Measurements from ENCODE around the gene COMMD10. TPM values are rescaled to one million over a fixed set of nuclear protein-coding genes. Genes with fewer than 3 reads are reported as not detected.

COMMD10 gene
- total RNA-seq, 4 donors from 2014 or later = 10.6 to 34.6 (median 15.2) TPM

DNA sequence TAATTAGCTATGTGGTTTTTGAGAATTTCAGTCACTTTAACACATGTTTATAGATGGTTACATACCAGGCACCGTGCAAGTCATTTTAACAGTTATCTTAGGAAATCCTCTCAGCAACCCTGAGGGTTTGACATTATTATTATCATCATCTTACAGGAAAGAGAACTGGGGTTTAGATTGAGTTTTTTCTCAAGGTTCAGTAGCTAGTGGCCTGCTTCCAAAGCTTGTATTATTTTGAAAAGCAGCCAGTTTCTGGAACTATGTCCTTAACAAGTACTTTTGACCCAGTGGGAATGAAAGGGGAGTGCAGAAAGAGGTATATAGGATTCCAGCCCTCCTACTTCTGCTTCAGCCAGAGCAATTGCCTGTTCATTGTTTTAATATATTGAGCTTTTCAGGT is 157.5 kb downstream of the COMMD10 start:
- ATAC-seq = no peak
- Histone ChIP-seq H3K9me3 (no peaks in the 10 kb centered on the region), H3K4me1 (no peaks in the 10 kb centered on the region), H3K27ac (no peak overlapping the region), H3K4me3 (no peak overlapping the region), H3K36me3 (no peaks in the 10 kb centered on the region), H3K27me3 (no peaks in the 10 kb centered on the region)
- in situ Hi-C loops (cut with MboI; ENCODE audit: low sequenced_read_pairs in 4 of 4) (no loop called here), intact Hi-C loops (cut with DNase I; ENCODE audit: low total_unique reads) (no loop called here)
- no peak for DNase-seq
- no peak for TF ChIP-seq POLR2A (IDR thresholded peaks at IDR 0.05)
- TF ChIP-seq, protein P1, sequence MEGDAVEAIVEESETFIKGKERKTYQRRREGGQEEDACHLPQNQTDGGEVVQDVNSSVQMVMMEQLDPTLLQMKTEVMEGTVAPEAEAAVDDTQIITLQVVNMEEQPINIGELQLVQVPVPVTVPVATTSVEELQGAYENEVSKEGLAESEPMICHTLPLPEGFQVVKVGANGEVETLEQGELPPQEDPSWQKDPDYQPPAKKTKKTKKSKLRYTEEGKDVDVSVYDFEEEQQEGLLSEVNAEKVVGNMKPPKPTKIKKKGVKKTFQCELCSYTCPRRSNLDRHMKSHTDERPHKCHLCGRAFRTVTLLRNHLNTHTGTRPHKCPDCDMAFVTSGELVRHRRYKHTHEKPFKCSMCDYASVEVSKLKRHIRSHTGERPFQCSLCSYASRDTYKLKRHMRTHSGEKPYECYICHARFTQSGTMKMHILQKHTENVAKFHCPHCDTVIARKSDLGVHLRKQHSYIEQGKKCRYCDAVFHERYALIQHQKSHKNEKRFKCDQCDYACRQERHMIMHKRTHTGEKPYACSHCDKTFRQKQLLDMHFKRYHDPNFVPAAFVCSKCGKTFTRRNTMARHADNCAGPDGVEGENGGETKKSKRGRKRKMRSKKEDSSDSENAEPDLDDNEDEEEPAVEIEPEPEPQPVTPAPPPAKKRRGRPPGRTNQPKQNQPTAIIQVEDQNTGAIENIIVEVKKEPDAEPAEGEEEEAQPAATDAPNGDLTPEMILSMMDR (IDR thresholded peaks at IDR 0.05 in 4 of 5, conservative IDR thresholded peaks at IDR 0.05 in 1 of 5) = no peak

DNA sequence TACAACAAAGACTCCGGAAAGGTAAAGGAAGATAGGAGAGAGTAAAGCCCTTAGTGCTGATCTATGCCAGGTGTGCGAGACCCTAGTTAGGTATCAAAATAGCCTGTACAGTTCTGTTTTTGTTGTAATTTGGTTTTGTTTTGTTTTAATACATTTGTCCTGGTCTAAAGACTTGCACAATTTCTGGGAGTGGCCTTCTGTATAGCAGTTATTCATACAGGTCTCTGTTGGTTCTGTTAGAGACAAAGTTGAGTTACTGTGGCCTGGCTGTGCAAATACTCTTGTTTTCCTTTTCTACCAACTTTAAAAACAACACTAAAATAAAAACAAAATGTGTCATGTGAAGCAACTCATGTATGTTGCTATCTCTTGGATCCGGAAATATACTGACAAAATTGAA is 163.6 kb downstream of the COMMD10 start:
- Histone ChIP-seq H3K4me1 (no peaks in the 10 kb centered on the region), H3K27me3 (no peaks in the 10 kb centered on the region), H3K9me3 (no peaks in the 10 kb centered on the region), H3K27ac (no peak overlapping the region), H3K36me3 (no peaks in the 10 kb centered on the region), H3K4me3 (no peak overlapping the region)
- no peak for TF ChIP-seq POLR2A (IDR thresholded peaks at IDR 0.05)
- TF ChIP-seq, protein P1 (IDR thresholded peaks at IDR 0.05 in 4 of 5, conservative IDR thresholded peaks at IDR 0.05 in 1 of 5) = no peak
- intact Hi-C loops (cut with DNase I; ENCODE audit: low total_unique reads) = no loop called here
- ATAC-seq = no peak
- in situ Hi-C loops (cut with MboI; ENCODE audit: low sequenced_read_pairs in 4 of 4) = no loop called here
- DNase-seq = no peak

DNA sequence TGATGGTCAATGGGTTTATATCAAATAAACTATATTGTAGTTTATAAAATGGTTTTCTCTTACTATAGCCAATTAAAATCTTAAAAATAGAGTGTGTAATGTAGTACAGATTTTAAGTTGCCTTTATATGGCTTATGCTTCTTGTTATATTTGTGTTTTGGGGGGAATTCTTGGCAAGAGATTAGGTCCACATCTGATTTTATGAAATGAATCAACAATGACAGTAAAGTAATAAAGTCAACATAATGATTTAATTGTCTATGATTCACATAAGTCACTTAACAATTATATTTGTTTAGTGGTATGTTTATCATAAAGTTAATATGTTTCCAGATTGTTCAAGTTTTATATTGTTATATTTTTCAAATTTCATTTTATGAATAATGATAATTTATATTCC is 164.8 kb downstream of the COMMD10 start:
- intact Hi-C loops (cut with DNase I; ENCODE audit: low total_unique reads) (no loop called here), in situ Hi-C loops (cut with MboI; ENCODE audit: low sequenced_read_pairs in 4 of 4) (no loop called here)
- H3K36me3 ChIP-seq = no peaks in the 10 kb centered on the region
- ATAC-seq = no peak
- no peaks in the 10 kb centered on the region for H3K27me3 ChIP-seq
- H3K4me3 ChIP-seq = no peak overlapping the region
- TF ChIP-seq POLR2A (IDR thresholded peaks at IDR 0.05) = no peak
- TF ChIP-seq, protein P1 (IDR thresholded peaks at IDR 0.05 in 4 of 5, conservative IDR thresholded peaks at IDR 0.05 in 1 of 5) = no peak
- no peak for DNase-seq
- no peak overlapping the region for H3K27ac ChIP-seq
- H3K9me3 ChIP-seq = no peaks in the 10 kb centered on the region
- H3K4me1 ChIP-seq = no peaks in the 10 kb centered on the region

DNA sequence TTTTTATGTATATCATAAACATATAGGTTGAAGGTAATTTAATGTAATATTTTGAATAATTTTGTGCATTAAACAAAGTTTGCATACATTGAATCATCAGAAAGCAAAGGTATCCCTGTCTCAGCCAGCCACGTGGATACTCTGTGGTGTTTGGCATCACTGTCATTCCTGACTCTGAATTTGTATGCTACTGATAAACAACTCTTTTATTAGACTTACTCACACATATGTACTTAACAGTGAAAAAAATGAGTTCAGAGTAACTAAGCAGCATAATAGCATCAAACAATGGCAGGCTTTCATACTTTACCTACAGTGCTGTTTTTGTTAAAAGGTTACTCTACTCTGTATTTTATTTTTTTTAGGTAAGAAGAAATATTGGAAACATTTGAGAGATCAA is 171.9 kb downstream of the COMMD10 start:
- intact Hi-C loops (cut with DNase I; ENCODE audit: low total_unique reads) = no loop called here
- Histone ChIP-seq H3K4me1 (no peaks in the 10 kb centered on the region), H3K27me3 (no peaks in the 10 kb centered on the region), H3K36me3 (no peaks in the 10 kb centered on the region), H3K9me3 (no peaks in the 10 kb centered on the region), H3K4me3 (no peak overlapping the region), H3K27ac (no peak overlapping the region)
- DNase-seq (no peak), ATAC-seq (no peak)
- in situ Hi-C loops (cut with MboI; ENCODE audit: low sequenced_read_pairs in 4 of 4) = no loop called here
- TF ChIP-seq, protein P1 (IDR thresholded peaks at IDR 0.05 in 4 of 5, conservative IDR thresholded peaks at IDR 0.05 in 1 of 5) = no peak
- TF ChIP-seq POLR2A (IDR thresholded peaks at IDR 0.05) = no peak

DNA sequence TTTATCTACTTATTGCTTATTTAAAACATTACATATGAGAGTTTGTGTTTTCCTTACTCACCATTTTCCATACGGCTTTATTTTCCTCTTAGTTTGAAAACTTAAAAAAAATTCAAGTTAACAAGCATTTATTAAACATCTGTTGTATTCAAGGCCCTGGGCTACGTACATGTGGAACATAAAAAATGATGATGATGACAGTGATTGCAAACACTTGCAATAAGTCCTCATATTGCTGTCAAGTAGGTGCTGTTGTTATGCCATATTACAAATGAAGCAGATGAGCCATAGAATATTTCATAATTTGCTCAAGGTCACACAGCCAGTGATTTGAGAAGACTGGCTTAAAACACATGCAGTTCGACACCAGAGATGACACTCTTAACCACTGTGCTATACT is 180.6 kb downstream of the COMMD10 start:
- H3K27me3 ChIP-seq = no peaks in the 10 kb centered on the region
- in situ Hi-C loops (cut with MboI; ENCODE audit: low sequenced_read_pairs in 4 of 4) = no loop called here
- no peak overlapping the region for H3K4me3 ChIP-seq
- intact Hi-C loops (cut with DNase I; ENCODE audit: low total_unique reads) = no loop called here
- H3K4me1 ChIP-seq = no peaks in the 10 kb centered on the region
- H3K27ac ChIP-seq = no peak overlapping the region
- ATAC-seq (no peak), DNase-seq (no peak)
- TF ChIP-seq, protein P1 (IDR thresholded peaks at IDR 0.05 in 4 of 5, conservative IDR thresholded peaks at IDR 0.05 in 1 of 5) = no peak
- TF ChIP-seq POLR2A (IDR thresholded peaks at IDR 0.05) = no peak
- H3K36me3 ChIP-seq = no peaks in the 10 kb centered on the region
- H3K9me3 ChIP-seq = no peaks in the 10 kb centered on the region
